Measurements from ENCODE around the gene GTF2B. TPM values are rescaled to one million over a fixed set of nuclear protein-coding genes. Genes with fewer than 3 reads are reported as not detected.
"Not testable (repeated sequence)": the region's sequence is repeated elsewhere in the genome, so short reads cannot be mapped to it uniquely, and the experiment has no call there.

The GTF2B gene
- total RNA-seq, 1 experiment from 2014 or later: 21.9 TPM

- Histone ChIP-seq H3K79me2 (ENCODE audit: low read depth) (no peaks in the 10 kb centered on the region), H3K9me3 (ENCODE audit: insufficient read depth, low read depth) (no peaks in the 10 kb centered on the region), H3K36me3 (ENCODE audit: low read depth) (peaks cover 20% of the 10 kb centered on the region), H3K27me3 (ENCODE audit: insufficient read depth, low read depth) (no peaks in the 10 kb centered on the region), H3K27ac (no peak overlapping the region), H4K20me1 (ENCODE audit: insufficient read depth) (no peaks in the 10 kb centered on the region), H3K4me1 (replicated peaks; ENCODE audit: insufficient read depth) (no peaks in the 10 kb centered on the region), H3K9me2 (ENCODE audit: insufficient read depth) (no peaks in the 10 kb centered on the region), H3K4me2 (no peak overlapping the region), H3F3A (ENCODE audit: insufficient read depth, low read depth) (peaks cover 11% of the 10 kb centered on the region; the same call in 1 of the 2 replicates), H2AFZ (no peak overlapping the region), H3K4me3 (no peak overlapping the region)
- intact Hi-C loops (cut with micrococcal nuclease; ENCODE audit: unreplicated experiment): no loop called here
- ChIA-PET POLR2A (ENCODE audit: unreplicated experiment) (no interaction called here), CTCF (no interaction called here)
- TF ChIP-seq EZH2 (IDR thresholded peaks at IDR 0.05; ENCODE audit: low read depth) (no peak), CTCF (conservative IDR thresholded peaks at IDR 0.05) (no peak)
- BruUV-seq (replicated peaks): no TSS peak
- no peak for DNase-seq
Observed at GRCh38 chr1:88825721-88826120, 65.6 kb downstream of the GTF2B start.

DNA sequence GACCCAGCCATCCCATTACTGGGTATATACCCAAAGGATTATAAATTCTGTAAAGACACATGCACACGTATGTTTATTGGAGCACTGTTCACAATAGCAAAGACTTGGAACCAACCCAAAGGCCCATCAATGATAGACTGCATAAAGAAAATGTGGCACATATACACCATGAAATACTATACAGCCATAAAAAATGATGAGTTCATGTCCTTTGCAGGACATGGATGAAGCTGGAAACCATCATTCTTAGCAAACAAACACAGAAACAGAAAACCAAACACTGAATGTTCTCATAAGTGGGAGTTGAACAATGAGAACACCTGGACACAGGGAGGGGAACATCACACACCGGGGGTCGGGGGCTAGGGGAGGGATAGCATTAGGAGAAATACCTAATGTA is 71.7 kb downstream of the GTF2B start:
- DNase-seq; H4K20me1 ChIP-seq (ENCODE audit: insufficient read depth); CTCF ChIA-PET; H3K9me2 ChIP-seq (ENCODE audit: insufficient read depth); H3K4me3 ChIP-seq; H3K4me2 ChIP-seq; H3K4me1 ChIP-seq (replicated peaks; ENCODE audit: insufficient read depth); H3F3A ChIP-seq (ENCODE audit: insufficient read depth, low read depth); H3K27me3 ChIP-seq (ENCODE audit: insufficient read depth, low read depth); intact Hi-C loops (cut with micrococcal nuclease; ENCODE audit: unreplicated experiment); H2AFZ ChIP-seq; POLR2A ChIA-PET (ENCODE audit: unreplicated experiment); BruUV-seq (replicated peaks); H3K79me2 ChIP-seq (ENCODE audit: low read depth); H3K9me3 ChIP-seq (ENCODE audit: insufficient read depth, low read depth); H3K27ac ChIP-seq: not testable (repeated sequence)
- peaks cover 21% of the 10 kb centered on the region for H3K36me3 ChIP-seq (ENCODE audit: low read depth)

GRCh38 chr1:88813471-88813870 is 77.9 kb downstream of the GTF2B start:
- Histone ChIP-seq H3K9me3 (ENCODE audit: insufficient read depth, low read depth) (no peaks in the 10 kb centered on the region), H3K4me2 (no peak overlapping the region), H3K27ac (no peak overlapping the region), H3K36me3 (ENCODE audit: low read depth) (peaks cover 25% of the 10 kb centered on the region), H4K20me1 (ENCODE audit: insufficient read depth) (no peaks in the 10 kb centered on the region), H3F3A (ENCODE audit: insufficient read depth, low read depth) (no peaks in the 10 kb centered on the region), H3K27me3 (ENCODE audit: insufficient read depth, low read depth) (no peaks in the 10 kb centered on the region), H3K4me1 (replicated peaks; ENCODE audit: insufficient read depth) (no peaks in the 10 kb centered on the region), H3K79me2 (ENCODE audit: low read depth) (no peaks in the 10 kb centered on the region), H3K4me3 (no peak overlapping the region), H2AFZ (no peak overlapping the region), H3K9me2 (ENCODE audit: insufficient read depth) (no peaks in the 10 kb centered on the region)
- ChIA-PET POLR2A (ENCODE audit: unreplicated experiment) (no interaction called here), CTCF (no interaction called here)
- intact Hi-C loops (cut with micrococcal nuclease; ENCODE audit: unreplicated experiment): no loop called here
- TF ChIP-seq EZH2 (IDR thresholded peaks at IDR 0.05; ENCODE audit: low read depth): no peak
- TF ChIP-seq CTCF (conservative IDR thresholded peaks at IDR 0.05): no peak
- DNase-seq: peak in 1 of 2 experiments; percentile 28
- BruUV-seq (replicated peaks): no TSS peak

- no TSS peak for BruUV-seq (replicated peaks)
- H3F3A ChIP-seq (ENCODE audit: insufficient read depth, low read depth): no peaks in the 10 kb centered on the region
- H3K4me1 ChIP-seq (replicated peaks; ENCODE audit: insufficient read depth): no peaks in the 10 kb centered on the region
- H3K27ac ChIP-seq: no peak overlapping the region
- no peak overlapping the region for H3K4me3 ChIP-seq
- no peaks in the 10 kb centered on the region for H3K9me2 ChIP-seq (ENCODE audit: insufficient read depth)
- H3K4me2 ChIP-seq: no peak overlapping the region
- ChIA-PET POLR2A (ENCODE audit: unreplicated experiment) (no interaction called here), CTCF (no interaction called here)
- peaks cover 25% of the 10 kb centered on the region for H3K36me3 ChIP-seq (ENCODE audit: low read depth)
- no peaks in the 10 kb centered on the region for H3K27me3 ChIP-seq (ENCODE audit: insufficient read depth, low read depth)
- H4K20me1 ChIP-seq (ENCODE audit: insufficient read depth): no peaks in the 10 kb centered on the region
- no peak overlapping the region for H2AFZ ChIP-seq
- DNase-seq: no peak
- intact Hi-C loops (cut with micrococcal nuclease; ENCODE audit: unreplicated experiment): no loop called here
- no peak for TF ChIP-seq CTCF (conservative IDR thresholded peaks at IDR 0.05)
- no peak for TF ChIP-seq EZH2 (IDR thresholded peaks at IDR 0.05; ENCODE audit: low read depth)
- no peaks in the 10 kb centered on the region for H3K9me3 ChIP-seq (ENCODE audit: insufficient read depth, low read depth)
- H3K79me2 ChIP-seq (ENCODE audit: low read depth): no peaks in the 10 kb centered on the region
Observed at GRCh38 chr1:88812366-88812765, 79.0 kb downstream of the GTF2B start.

Measured in PC-9 (cell line).